Kidney tubule cell (primary cell): ENCODE results near the gene PDIA5.

Experiments
- DNase-seq: peaks from one replicate; pipeline ENCODE4 v3.0.0-alpha.2; 2018; ENCODE audit warnings: low spot score

Gene PDIA5

GRCh38 chr3:123169492-123169929 is 102.7 kb downstream of the PDIA5 start:
- DNase-seq: peak; percentile 86

GRCh38 chr3:123169930-123170329 is 103.1 kb downstream of the PDIA5 start:
- DNase-seq: no peak

- no peak for DNase-seq
These were observed 114.0 kb downstream of the PDIA5 start for GRCh38 chr3:123180791-123181190.

- DNase-seq: no peak
These were observed 119.9 kb downstream of the PDIA5 start for GRCh38 chr3:123186695-123187094.

- DNase-seq: no peak
These were observed 121.2 kb downstream of the PDIA5 start for GRCh38 chr3:123188058-123188457.

- no peak for DNase-seq
These were observed 126.8 kb downstream of the PDIA5 start for GRCh38 chr3:123193448-123194101.

- DNase-seq: peak; percentile 35
These were observed 127.7 kb downstream of the PDIA5 start for GRCh38 chr3:123194552-123194951.

GRCh38 chr3:123198372-123198771 is 131.5 kb downstream of the PDIA5 start:
- DNase-seq: no peak

- DNase-seq: no peak
These were observed 134.4 kb downstream of the PDIA5 start for GRCh38 chr3:123201223-123201556.

- DNase-seq: peak; percentile 97
These were observed 135.0 kb downstream of the PDIA5 start, which contains the start of gene SEC22A for GRCh38 chr3:123201557-123202427. Gene SEC22A, plus strand, starts transcription at chr3:123201943. Its CDS starts 7,275 bp downstream, at chr3:123209218.

- peak; percentile 10 for DNase-seq
These were observed 135.6 kb downstream of the PDIA5 start for GRCh38 chr3:123202451-123202850.
